WERI-Rb-1 (cell line): Measurements from ENCODE around the gene SCGN.

Source experiments
- DNase-seq: peaks from one replicate; pipeline ENCODE4 v3.0.0-alpha.2; 2020
- H3K27ac ChIP-seq: fragments of 250-450 bp; sonication (Bioruptor Pico); 2 replicates; pipeline ENCODE4 v1.5.1; 2020; ENCODE audit warnings: mild to moderate bottlenecking, moderate library complexity
- H3K27me3 ChIP-seq: fragments of 250-450 bp; sonication (Bioruptor Pico); 2 replicates; pipeline ENCODE4 v1.5.1; 2021; ENCODE audit warnings: mild to moderate bottlenecking, low read depth, moderate library complexity; ENCODE audit not compliant: insufficient read depth, severe bottlenecking
- H3K36me3 ChIP-seq: fragments of 250-450 bp; sonication (Bioruptor Pico); 2 replicates; pipeline ENCODE4 v1.5.1; 2020; ENCODE audit warnings: mild to moderate bottlenecking, moderate library complexity
- H3K4me3 ChIP-seq: 2 replicates; pipeline ENCODE4 v1.5.1; 2011; ENCODE audit warnings: low read depth, mild to moderate bottlenecking, control low read depth, low read length
- H3K9me3 ChIP-seq: fragments of 250-450 bp; sonication (Bioruptor Pico); 2 replicates; pipeline ENCODE4 v1.5.1; 2021; ENCODE audit warnings: mild to moderate bottlenecking, moderate library complexity; ENCODE audit not compliant: severe bottlenecking
- TF ChIP-seq, protein P1 (sequence below): IDR thresholded peaks from 2 replicates; pipeline ENCODE4 v1.5.1; 2011; ENCODE audit warnings: low read depth, mild to moderate bottlenecking, control low read depth, inconsistent platforms, low read length

The SCGN gene

DNA sequence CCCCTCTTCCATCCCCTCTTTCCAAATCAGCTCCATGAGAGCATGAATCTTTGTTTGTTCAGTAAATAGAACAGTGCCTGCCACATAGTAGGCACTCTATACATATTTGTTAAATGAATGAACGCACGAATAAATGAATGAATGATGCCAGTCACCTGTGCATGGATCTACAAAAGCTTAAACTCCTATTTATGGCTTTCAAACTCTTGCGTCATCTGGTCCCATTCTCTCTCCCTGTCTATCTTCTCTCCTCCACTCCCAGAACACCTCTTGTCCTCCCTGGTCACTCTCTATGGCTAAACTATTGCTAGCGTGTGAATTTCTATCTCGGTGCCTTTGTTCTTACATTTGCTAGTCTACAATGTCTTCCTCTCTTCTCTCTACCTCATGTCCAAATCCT is 24.8 kb downstream of the SCGN start:
- Histone ChIP-seq H3K36me3 (no peaks in the 10 kb centered on the region), H3K27me3 (peaks cover 20% of the 10 kb centered on the region), H3K4me3 (no peak overlapping the region), H3K9me3 (no peaks in the 10 kb centered on the region), H3K27ac (no peak overlapping the region)
- DNase-seq: no peak
- TF ChIP-seq, protein P1, sequence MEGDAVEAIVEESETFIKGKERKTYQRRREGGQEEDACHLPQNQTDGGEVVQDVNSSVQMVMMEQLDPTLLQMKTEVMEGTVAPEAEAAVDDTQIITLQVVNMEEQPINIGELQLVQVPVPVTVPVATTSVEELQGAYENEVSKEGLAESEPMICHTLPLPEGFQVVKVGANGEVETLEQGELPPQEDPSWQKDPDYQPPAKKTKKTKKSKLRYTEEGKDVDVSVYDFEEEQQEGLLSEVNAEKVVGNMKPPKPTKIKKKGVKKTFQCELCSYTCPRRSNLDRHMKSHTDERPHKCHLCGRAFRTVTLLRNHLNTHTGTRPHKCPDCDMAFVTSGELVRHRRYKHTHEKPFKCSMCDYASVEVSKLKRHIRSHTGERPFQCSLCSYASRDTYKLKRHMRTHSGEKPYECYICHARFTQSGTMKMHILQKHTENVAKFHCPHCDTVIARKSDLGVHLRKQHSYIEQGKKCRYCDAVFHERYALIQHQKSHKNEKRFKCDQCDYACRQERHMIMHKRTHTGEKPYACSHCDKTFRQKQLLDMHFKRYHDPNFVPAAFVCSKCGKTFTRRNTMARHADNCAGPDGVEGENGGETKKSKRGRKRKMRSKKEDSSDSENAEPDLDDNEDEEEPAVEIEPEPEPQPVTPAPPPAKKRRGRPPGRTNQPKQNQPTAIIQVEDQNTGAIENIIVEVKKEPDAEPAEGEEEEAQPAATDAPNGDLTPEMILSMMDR: no peak

DNA sequence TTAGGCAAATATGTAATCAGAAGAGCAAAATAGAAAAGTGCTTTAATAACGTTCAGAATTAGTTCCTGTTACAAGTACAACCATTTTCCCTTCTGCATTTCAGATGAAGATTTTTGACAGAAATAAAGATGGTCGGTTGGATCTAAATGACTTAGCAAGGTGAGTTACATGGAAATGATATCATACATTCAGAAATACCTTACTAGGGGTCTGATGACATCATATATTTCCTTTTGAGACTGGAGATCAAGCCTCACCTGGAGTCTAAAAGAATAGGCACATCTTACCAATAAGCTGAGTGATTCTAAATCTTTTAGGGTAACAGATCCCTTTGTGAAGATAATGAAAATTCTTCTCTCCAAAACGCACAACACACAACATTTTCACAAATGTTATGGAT is 29.8 kb downstream of the SCGN start:
- TF ChIP-seq, protein P1: no peak
- peak overlapping the region; percentile 0; the same call in 1 of the 2 replicates for H3K27ac ChIP-seq
- no peaks in the 10 kb centered on the region for H3K9me3 ChIP-seq
- no peak overlapping the region for H3K4me3 ChIP-seq
- no peaks in the 10 kb centered on the region for H3K27me3 ChIP-seq
- H3K36me3 ChIP-seq: no peaks in the 10 kb centered on the region
- no peak for DNase-seq

DNA sequence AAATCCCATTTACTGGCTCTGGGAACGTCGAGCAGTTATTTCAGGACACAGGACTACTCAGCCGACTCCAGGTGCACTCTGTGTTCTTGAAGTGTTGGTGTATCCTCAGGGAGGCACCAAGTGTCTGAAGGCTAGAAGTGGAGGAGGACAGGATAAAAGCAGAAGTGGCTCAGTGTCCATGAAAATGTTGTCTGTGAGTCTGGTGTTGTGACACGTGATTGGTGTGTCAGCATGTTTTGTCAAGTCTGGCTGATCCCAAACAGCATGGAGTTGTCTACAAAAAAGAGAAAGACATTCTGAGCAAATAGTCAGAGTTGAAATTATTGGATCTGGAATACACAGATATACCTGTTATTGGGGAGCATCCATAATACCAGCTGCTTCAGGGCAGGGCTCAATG is 30.3 kb downstream of the SCGN start:
- Histone ChIP-seq H3K27me3 (no peaks in the 10 kb centered on the region), H3K36me3 (no peaks in the 10 kb centered on the region), H3K9me3 (no peaks in the 10 kb centered on the region), H3K4me3 (no peak overlapping the region), H3K27ac (no peak overlapping the region; the same call in 1 of the 2 replicates)
- DNase-seq: no peak
- TF ChIP-seq, protein P1: no peak

DNA sequence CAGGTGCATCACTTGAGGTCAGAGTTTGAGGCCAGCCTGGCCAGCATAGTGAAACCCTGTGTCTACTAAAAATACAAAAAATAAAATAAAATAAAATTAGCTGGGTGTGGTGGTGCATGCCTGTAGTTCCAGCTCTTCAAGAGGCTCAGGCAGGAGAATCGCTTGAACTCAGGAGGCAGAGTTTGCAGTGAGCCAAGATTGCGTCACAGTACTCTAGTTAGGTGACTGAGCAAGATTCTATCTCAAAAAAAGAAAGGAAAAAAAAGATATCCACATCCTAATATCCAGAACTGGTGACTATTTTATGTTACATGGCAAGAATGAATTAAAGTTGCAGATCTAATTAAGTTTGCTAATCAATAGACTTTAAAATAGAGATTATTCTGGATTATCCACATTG is 32.5 kb downstream of the SCGN start:
- DNase-seq: no peak
- H3K4me3 ChIP-seq: no peak overlapping the region
- H3K27ac ChIP-seq: no peak overlapping the region
- H3K36me3 ChIP-seq: no peaks in the 10 kb centered on the region
- no peaks in the 10 kb centered on the region for H3K27me3 ChIP-seq
- no peaks in the 10 kb centered on the region for H3K9me3 ChIP-seq
- TF ChIP-seq, protein P1: no peak

DNA sequence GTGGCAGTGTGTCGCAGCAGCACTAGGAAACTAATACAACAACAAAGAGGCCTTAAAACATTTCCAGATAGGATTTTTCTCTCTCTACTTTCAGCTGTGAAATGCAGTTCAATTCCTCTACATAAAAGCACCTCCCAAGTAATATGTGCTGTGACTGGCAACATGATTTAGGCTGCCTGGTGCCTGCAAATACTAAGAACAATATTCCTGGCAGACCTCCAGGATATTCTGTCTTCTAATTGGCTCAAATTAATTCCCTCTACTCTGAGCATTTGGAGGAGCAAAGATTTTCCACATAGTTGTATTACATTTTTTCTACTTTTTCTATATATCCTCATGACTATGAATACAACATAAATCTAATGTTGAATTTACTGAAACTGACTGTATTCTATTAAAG is 33.2 kb downstream of the SCGN start:
- no peak overlapping the region for H3K4me3 ChIP-seq
- DNase-seq: no peak
- H3K27ac ChIP-seq: no peak overlapping the region
- no peaks in the 10 kb centered on the region for H3K36me3 ChIP-seq
- TF ChIP-seq, protein P1: no peak
- no peaks in the 10 kb centered on the region for H3K27me3 ChIP-seq
- no peaks in the 10 kb centered on the region for H3K9me3 ChIP-seq

DNA sequence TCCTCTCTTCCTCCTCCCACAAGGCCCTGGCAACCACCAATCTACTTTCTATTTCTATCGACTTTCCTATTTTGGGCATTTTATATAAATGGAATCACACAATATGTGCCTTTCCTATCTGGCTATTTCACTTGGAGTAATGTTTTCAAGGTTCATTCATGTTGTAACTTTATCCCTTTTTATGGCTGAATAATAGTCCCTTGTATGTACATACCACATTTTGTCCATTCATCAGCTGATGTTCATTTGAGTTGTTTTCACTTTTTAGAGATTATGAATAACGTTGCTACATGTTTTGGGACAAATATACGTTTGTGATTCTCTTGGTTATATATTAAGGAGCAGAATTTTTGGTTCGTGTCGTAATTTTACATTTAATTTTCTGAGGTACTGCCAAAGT is 33.9 kb downstream of the SCGN start:
- Histone ChIP-seq H3K4me3 (no peak overlapping the region), H3K9me3 (no peaks in the 10 kb centered on the region), H3K36me3 (no peaks in the 10 kb centered on the region), H3K27ac (no peak overlapping the region), H3K27me3 (no peaks in the 10 kb centered on the region)
- TF ChIP-seq, protein P1: no peak
- no peak for DNase-seq
